Memory B cell (primary cell): ENCODE results near the gene SNRPB.

Experiments
- ATAC-seq: fragments of 150-1000 bp; cut with Tn5 transposase; 2 replicates; pipeline ENCODE4 v1.10.0; 2021; ENCODE audit warnings: low read depth, mild to moderate bottlenecking, moderate library complexity
- DNase-seq, 2 donors: peaks; one replicate each; pipeline ENCODE4 v3.0.0; 2022; ENCODE audit warnings: low spot score in 2 of 2
- H3K27ac Mint-ChIP-seq: one replicate; pipeline ENCODE4 v1.8.0; 2022; ENCODE audit warnings: mild to moderate bottlenecking, moderate library complexity, mixed read lengths
- H3K27me3 Mint-ChIP-seq: one replicate; pipeline ENCODE4 v1.8.0; 2022; ENCODE audit warnings: mixed read lengths
- H3K36me3 Mint-ChIP-seq: one replicate; pipeline ENCODE4 v1.8.0; 2022; ENCODE audit warnings: mild to moderate bottlenecking, mixed read lengths
- H3K4me1 Mint-ChIP-seq: one replicate; pipeline ENCODE4 v1.8.0; 2022; ENCODE audit warnings: mixed read lengths
- H3K4me3 Mint-ChIP-seq: one replicate; pipeline ENCODE4 v1.8.0; 2022; ENCODE audit warnings: mild to moderate bottlenecking, moderate library complexity, mixed read lengths
- H3K9me3 Mint-ChIP-seq: one replicate; pipeline ENCODE4 v1.8.0; 2022; ENCODE audit warnings: mixed read lengths

The SNRPB gene

DNA sequence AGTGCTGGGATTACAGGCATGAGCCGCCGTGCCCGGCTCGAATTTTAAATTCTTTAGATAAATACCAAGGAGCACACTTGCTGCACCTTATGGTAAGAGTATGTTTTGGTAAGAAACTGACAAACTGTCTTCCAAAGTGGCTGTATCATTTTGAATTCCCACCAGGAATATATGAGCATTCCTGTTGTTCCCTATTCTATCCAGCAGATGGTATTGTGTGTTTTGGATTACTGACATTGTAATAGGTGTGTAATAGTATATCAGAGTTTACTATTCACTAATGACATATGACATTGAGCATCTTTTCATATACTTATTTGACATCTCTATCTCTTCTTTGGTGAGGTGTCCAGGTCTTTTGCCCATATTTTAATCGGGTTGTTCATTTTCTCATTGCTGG lies 49.3 kb downstream of the SNRPB start:
- H3K27me3 Mint-ChIP-seq: peaks cover 9% of the 10 kb centered on the region
- no peaks in the 10 kb centered on the region for H3K36me3 Mint-ChIP-seq
- DNase-seq (no peak), ATAC-seq (no peak)
- H3K4me3 Mint-ChIP-seq: no peak overlapping the region
- no peaks in the 10 kb centered on the region for H3K4me1 Mint-ChIP-seq
- H3K27ac Mint-ChIP-seq: no peak overlapping the region
- peaks cover 2% of the 10 kb centered on the region for H3K9me3 Mint-ChIP-seq

DNA sequence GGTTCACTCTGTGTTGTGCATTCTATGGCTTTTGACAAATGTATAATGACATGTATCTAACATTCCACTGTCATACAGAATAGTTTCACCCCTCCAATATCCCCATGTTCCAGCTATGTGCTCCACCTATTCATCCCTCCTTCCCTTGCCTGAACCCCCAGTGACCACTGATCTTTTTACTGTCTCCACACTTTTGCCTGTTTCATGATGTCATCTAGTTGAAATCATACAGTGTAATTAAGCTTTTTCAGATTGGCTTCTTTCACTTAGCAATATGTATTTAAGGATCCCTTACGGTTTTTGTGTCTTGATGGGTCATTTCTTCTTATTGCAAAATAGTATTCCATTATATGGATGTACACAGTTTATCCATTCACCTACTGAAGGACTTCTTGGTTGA lies 50.1 kb downstream of the SNRPB start:
- DNase-seq: no peak
- no peak for ATAC-seq
- H3K9me3 Mint-ChIP-seq: peaks cover 2% of the 10 kb centered on the region
- no peak overlapping the region for H3K27ac Mint-ChIP-seq
- H3K4me1 Mint-ChIP-seq: no peaks in the 10 kb centered on the region
- no peak overlapping the region for H3K4me3 Mint-ChIP-seq
- H3K27me3 Mint-ChIP-seq: peaks cover 9% of the 10 kb centered on the region
- no peaks in the 10 kb centered on the region for H3K36me3 Mint-ChIP-seq

- Mint-ChIP-seq H3K36me3 (no peaks in the 10 kb centered on the region), H3K4me1 (no peaks in the 10 kb centered on the region), H3K27ac (no peak overlapping the region), H3K4me3 (no peak overlapping the region), H3K9me3 (peaks cover under 1% of the 10 kb centered on the region), H3K27me3 (peaks cover 11% of the 10 kb centered on the region)
- DNase-seq (no peak), ATAC-seq (no peak)
Observed at GRCh38 chr20:2418388-2418787, 52.2 kb downstream of the SNRPB start.

DNA sequence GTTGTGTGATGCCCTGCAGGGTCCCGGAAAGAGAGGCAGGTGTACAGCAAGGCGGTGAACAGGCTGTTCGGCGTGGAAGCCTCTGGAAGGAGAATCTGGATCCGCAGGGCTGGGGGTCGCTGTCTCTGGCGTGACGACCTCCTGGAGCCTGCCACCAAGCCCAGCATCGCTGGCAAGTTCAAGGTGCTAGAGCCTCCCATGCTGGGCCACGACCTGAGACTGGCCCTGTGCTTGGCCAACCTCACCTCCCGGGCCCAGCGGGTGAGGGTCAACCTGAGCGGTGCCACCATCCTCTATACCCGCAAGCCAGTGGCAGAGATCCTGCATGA lies 53.4 kb downstream of the SNRPB start:
- Mint-ChIP-seq H3K27ac (no peak overlapping the region), H3K4me3 (no peak overlapping the region), H3K36me3 (no peaks in the 10 kb centered on the region), H3K4me1 (no peaks in the 10 kb centered on the region), H3K9me3 (no peaks in the 10 kb centered on the region), H3K27me3 (peaks cover 9% of the 10 kb centered on the region)
- ATAC-seq: no peak
- no peak for DNase-seq

GRCh38 chr20:2416541-2417212 lies 53.9 kb downstream of the SNRPB start:
- ATAC-seq (no peak), DNase-seq (no peak)
- Mint-ChIP-seq H3K27me3 (peaks cover 8% of the 10 kb centered on the region), H3K4me3 (no peak overlapping the region), H3K27ac (no peak overlapping the region), H3K36me3 (no peaks in the 10 kb centered on the region), H3K4me1 (no peaks in the 10 kb centered on the region), H3K9me3 (no peaks in the 10 kb centered on the region)
